SK-N-SH treated with all-trans-retinoic acid at 6 μM for 48 hours (cell line): ENCODE measurements around the gene SLC12A2.

ENCODE experiments used
- ARNTL ChIP-seq: fragments of 450-650 bp; formaldehyde crosslinking; IDR thresholded peaks from 2 replicates; pipeline ENCODE4 v1.5.0; 2020; ENCODE audit warnings: low read depth, mild to moderate bottlenecking, moderate library complexity, borderline replicate concordance
- BACH2 ChIP-seq: fragments of 250-450 bp; sonication (Bioruptor Pico); IDR thresholded peaks from 2 replicates; pipeline ENCODE4 v1.9.0; 2021; ENCODE audit warnings: mild to moderate bottlenecking, borderline replicate concordance
- ESRRG ChIP-seq: fragments of 250-450 bp; sonication (Bioruptor Pico); IDR thresholded peaks from 2 replicates; pipeline ENCODE4 v1.6.1; 2021; ENCODE audit warnings: mild to moderate bottlenecking
- PATZ1 ChIP-seq: fragments of 250-450 bp; sonication (Bioruptor Pico); IDR thresholded peaks from 2 replicates; pipeline ENCODE4 v1.8.0; 2020; ENCODE audit warnings: mild to moderate bottlenecking, moderate library complexity, borderline replicate concordance
- POU6F1 ChIP-seq: fragments of 250-450 bp; sonication (Bioruptor Pico); IDR thresholded peaks from 2 replicates; pipeline ENCODE4 v1.8.0; 2021; ENCODE audit warnings: low read depth, mild to moderate bottlenecking, moderate library complexity, borderline replicate concordance
- TOX ChIP-seq: fragments of 250-450 bp; sonication (Bioruptor Pico); IDR thresholded peaks from 2 replicates; pipeline ENCODE4 v1.8.0; 2021; ENCODE audit warnings: mild to moderate bottlenecking, moderate library complexity, borderline replicate concordance
- ZFP3 ChIP-seq: fragments of 250-450 bp; sonication (Bioruptor Pico); IDR thresholded peaks from 2 replicates; pipeline ENCODE4 v1.5.0; 2020; ENCODE audit warnings: mild to moderate bottlenecking, moderate library complexity
- ZFP30 ChIP-seq: fragments of 450-650 bp; formaldehyde crosslinking; IDR thresholded peaks from 2 replicates; pipeline ENCODE4 v1.5.0; 2022; ENCODE audit warnings: mild to moderate bottlenecking, moderate library complexity
- ZNF8 ChIP-seq: fragments of 450-650 bp; formaldehyde crosslinking; IDR thresholded peaks from 2 replicates; pipeline ENCODE4 v1.5.0; 2020; ENCODE audit warnings: mild to moderate bottlenecking, moderate library complexity

- TF ChIP-seq ARNTL (CRISPR knock-in tag) (no peak), BACH2 (CRISPR knock-in tag) (no peak), ZFP3 (CRISPR knock-in tag) (no peak), PATZ1 (CRISPR knock-in tag) (no peak), TOX (no peak), POU6F1 (no peak), ZNF8 (CRISPR knock-in tag) (no peak), ESRRG (CRISPR knock-in tag) (no peak), ZFP30 (no peak)
Measured at GRCh38 chr5:128144491-128144890, 60.9 kb downstream of the SLC12A2 start.
